Hepatocyte (in vitro differentiated cells): Measurements from ENCODE around the gene CBX6. TPM values are rescaled to one million over a fixed set of nuclear protein-coding genes. Genes with fewer than 3 reads are reported as not detected.

ENCODE experiments used
- DNase-seq: peaks from one replicate; pipeline ENCODE4 v3.0.0-alpha.2; 2016; ENCODE audit warnings: low spot score
- H2AFZ ChIP-seq: fragments of 200-600 bp; sonication (generic); 2 replicates; pipeline ENCODE4 v1.6.0; 2016; ENCODE audit warnings: antibody characterized with exemption, mild to moderate bottlenecking
- H3K27ac ChIP-seq: fragments of 200-600 bp; sonication (generic); 2 replicates; pipeline ENCODE4 v1.5.1; 2016; ENCODE audit warnings: mild to moderate bottlenecking
- H3K27me3 ChIP-seq: fragments of 200-600 bp; sonication (generic); 2 replicates; pipeline ENCODE4 v1.6.1; 2016
- H3K36me3 ChIP-seq: fragments of 200-600 bp; sonication (generic); replicated peaks from 2 replicates; pipeline ENCODE4 v1.5.1; 2016; ENCODE audit warnings: low read depth; ENCODE audit not compliant: insufficient read depth
- H3K4me1 ChIP-seq: fragments of 200-600 bp; sonication (generic); 2 replicates; pipeline ENCODE4 v1.5.1; 2016; ENCODE audit warnings: mild to moderate bottlenecking, moderate library complexity; ENCODE audit not compliant: insufficient read depth
- H3K4me2 ChIP-seq: fragments of 200-600 bp; sonication (generic); 2 replicates; pipeline ENCODE4 v1.6.0; 2016
- H3K4me3 ChIP-seq: fragments of 200-600 bp; sonication (generic); 2 replicates; pipeline ENCODE4 v1.5.1; 2016; ENCODE audit warnings: mild to moderate bottlenecking
- H3K79me2 ChIP-seq: fragments of 200-600 bp; sonication (generic); 2 replicates; pipeline ENCODE4 v1.6.0; 2017; ENCODE audit warnings: mild to moderate bottlenecking
- H3K9me2 ChIP-seq: fragments of 200-600 bp; sonication (generic); replicated peaks from 2 replicates; pipeline ENCODE4 v1.6.0; 2017; ENCODE audit warnings: mild to moderate bottlenecking; ENCODE audit not compliant: insufficient read depth
- H3K9me3 ChIP-seq: fragments of 200-600 bp; sonication (generic); 2 replicates; pipeline ENCODE4 v1.5.1; 2016; ENCODE audit warnings: low read depth, mild to moderate bottlenecking
- H4K20me1 ChIP-seq: fragments of 200-600 bp; sonication (generic); 2 replicates; pipeline ENCODE4 v1.6.0; 2016; ENCODE audit warnings: mild to moderate bottlenecking; ENCODE audit not compliant: insufficient read depth, poor library complexity, severe bottlenecking
- EZH2 ChIP-seq: fragments of 200-600 bp; sonication (generic); IDR thresholded peaks from 2 replicates; pipeline ENCODE4 v1.6.1; 2016; ENCODE audit warnings: antibody characterized with exemption, mild to moderate bottlenecking, borderline replicate concordance
- EZH2phosphoT487 ChIP-seq: fragments of 200-600 bp; sonication (generic); IDR thresholded peaks from one replicate; pipeline ENCODE4 v1.6.1; 2018; ENCODE audit warnings: antibody characterized with exemption, mild to moderate bottlenecking, low read depth, moderate library complexity; ENCODE audit not compliant: unreplicated experiment, severe bottlenecking
- WGBS: methylation state at CpG from one replicate; pipeline ENCODE4 v1.1.6; 2016; ENCODE audit warnings: low lambda C conversion rate; ENCODE audit errors: missing lambda C conversion rate; 5-methylcytosine and 5-hydroxymethylcytosine counted together
- polyA plus RNA-seq: library from polyadenylated mRNA; unstranded; fragments of >200 nt; fragmentation: Nextera tagmentation; extraction: Ambion mirVana; gene quantifications from 2 replicates; pipeline ENCODE4 v1.2.1, GENCODE V29; 2016
- total RNA-seq: library from RNA; depleted of rRNA; stranded (reverse); fragments of >200 nt; gene quantifications from 2 replicates; pipeline ENCODE4 v1.2.3, GENCODE V29; 2014
- TF ChIP-seq, protein P1 (sequence below): fragments of 200-600 bp; sonication (generic); IDR thresholded peaks from 2 replicates; pipeline ENCODE4 v1.5.1; 2016; ENCODE audit warnings: antibody characterized with exemption, mild to moderate bottlenecking; ENCODE audit not compliant: poor library complexity

CBX6 gene
- total and polyA plus RNA-seq, 2 experiments from 2014 or later = 42.9 to 45.4 TPM

GRCh38 chr22:38850941-38851849 lies 20.8 kb downstream of the CBX6 start:
- H3K9me3 ChIP-seq = no peaks in the 10 kb centered on the region
- H3K79me2 ChIP-seq = no peaks in the 10 kb centered on the region
- WGBS = 60% methylated on average over 15 of the region's 15 CpGs
- peak; percentile 72 for DNase-seq
- H3K9me2 ChIP-seq = no peaks in the 10 kb centered on the region
- H4K20me1 ChIP-seq = no peaks in the 10 kb centered on the region
- no peak overlapping the region for H3K4me3 ChIP-seq
- H3K4me2 ChIP-seq = no peak overlapping the region
- no peaks in the 10 kb centered on the region for H3K4me1 ChIP-seq
- H3K27me3 ChIP-seq = no peaks in the 10 kb centered on the region
- H3K36me3 ChIP-seq = no peaks in the 10 kb centered on the region
- no peak overlapping the region for H3K27ac ChIP-seq
- H2AFZ ChIP-seq = no peak overlapping the region
- TF ChIP-seq EZH2 (no peak), EZH2phosphoT487 (no peak)
- TF ChIP-seq, protein P1, sequence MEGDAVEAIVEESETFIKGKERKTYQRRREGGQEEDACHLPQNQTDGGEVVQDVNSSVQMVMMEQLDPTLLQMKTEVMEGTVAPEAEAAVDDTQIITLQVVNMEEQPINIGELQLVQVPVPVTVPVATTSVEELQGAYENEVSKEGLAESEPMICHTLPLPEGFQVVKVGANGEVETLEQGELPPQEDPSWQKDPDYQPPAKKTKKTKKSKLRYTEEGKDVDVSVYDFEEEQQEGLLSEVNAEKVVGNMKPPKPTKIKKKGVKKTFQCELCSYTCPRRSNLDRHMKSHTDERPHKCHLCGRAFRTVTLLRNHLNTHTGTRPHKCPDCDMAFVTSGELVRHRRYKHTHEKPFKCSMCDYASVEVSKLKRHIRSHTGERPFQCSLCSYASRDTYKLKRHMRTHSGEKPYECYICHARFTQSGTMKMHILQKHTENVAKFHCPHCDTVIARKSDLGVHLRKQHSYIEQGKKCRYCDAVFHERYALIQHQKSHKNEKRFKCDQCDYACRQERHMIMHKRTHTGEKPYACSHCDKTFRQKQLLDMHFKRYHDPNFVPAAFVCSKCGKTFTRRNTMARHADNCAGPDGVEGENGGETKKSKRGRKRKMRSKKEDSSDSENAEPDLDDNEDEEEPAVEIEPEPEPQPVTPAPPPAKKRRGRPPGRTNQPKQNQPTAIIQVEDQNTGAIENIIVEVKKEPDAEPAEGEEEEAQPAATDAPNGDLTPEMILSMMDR = no peak

DNA sequence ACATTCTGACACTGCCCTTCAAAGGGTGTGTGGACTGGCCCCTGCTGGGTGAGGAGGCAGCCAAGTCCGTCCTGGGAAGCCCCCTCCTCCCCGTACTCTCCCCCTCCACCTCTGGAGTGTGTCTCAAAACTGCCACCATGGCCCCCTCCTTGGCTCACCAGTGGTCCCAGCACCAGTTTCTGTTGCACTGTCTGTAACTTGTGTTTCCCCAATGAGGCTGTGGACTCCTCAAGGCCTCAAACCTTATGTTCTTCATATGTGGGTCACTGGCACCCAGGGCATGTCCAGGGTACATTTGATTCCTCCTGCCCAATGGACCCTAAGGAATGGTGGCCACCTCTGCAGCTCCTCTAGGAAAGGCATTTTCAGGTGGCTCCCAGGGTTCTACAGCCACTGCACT lies 21.6 kb downstream of the CBX6 start:
- no peaks in the 10 kb centered on the region for H3K9me2 ChIP-seq
- no peaks in the 10 kb centered on the region for H3K9me3 ChIP-seq
- H3K4me1 ChIP-seq = no peaks in the 10 kb centered on the region
- H3K27me3 ChIP-seq = no peaks in the 10 kb centered on the region
- TF ChIP-seq, protein P1 = no peak
- TF ChIP-seq EZH2 = no peak
- no peak for TF ChIP-seq EZH2phosphoT487
- no peak overlapping the region for H3K4me3 ChIP-seq
- no peak for DNase-seq
- no peaks in the 10 kb centered on the region for H4K20me1 ChIP-seq
- no peaks in the 10 kb centered on the region for H3K36me3 ChIP-seq
- no peaks in the 10 kb centered on the region for H3K79me2 ChIP-seq
- H2AFZ ChIP-seq = no peak overlapping the region
- no peak overlapping the region for H3K4me2 ChIP-seq
- 84% methylated on average over 2 of the region's 2 CpGs for whole genome bisulfite sequencing
- H3K27ac ChIP-seq = no peak overlapping the region

DNA sequence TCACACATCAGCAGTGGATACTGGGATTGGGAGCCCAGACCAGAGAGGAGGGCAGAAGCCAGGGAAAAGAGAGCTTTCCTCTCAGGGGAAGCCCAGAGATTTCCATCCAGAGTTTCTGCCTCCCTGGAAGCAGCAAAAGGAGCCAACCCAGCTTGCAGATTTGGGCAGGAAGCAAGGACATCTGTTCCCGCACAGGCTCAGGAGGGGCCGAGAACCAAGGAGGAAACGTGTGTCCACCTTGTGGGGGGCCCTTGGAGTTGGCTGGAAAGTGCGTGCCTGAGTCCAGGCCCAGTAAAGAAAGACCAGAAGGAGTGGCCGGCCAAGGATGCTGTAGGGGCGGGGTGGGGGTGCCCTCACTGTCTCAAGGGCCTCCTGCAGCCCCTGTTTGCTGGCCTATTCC lies 22.2 kb downstream of the CBX6 start:
- DNase-seq = no peak
- WGBS = 76% methylated on average over 6 of the region's 6 CpGs
- H3K79me2 ChIP-seq = no peaks in the 10 kb centered on the region

More for the DNA sequence above, 22.2 kb downstream of the CBX6 start:
- Histone ChIP-seq H4K20me1 (no peaks in the 10 kb centered on the region), H3K27ac (no peak overlapping the region), H3K4me1 (no peaks in the 10 kb centered on the region), H3K9me3 (no peaks in the 10 kb centered on the region), H3K9me2 (no peaks in the 10 kb centered on the region), H3K27me3 (peaks cover 5% of the 10 kb centered on the region), H2AFZ (no peak overlapping the region), H3K4me2 (no peak overlapping the region), H3K4me3 (no peak overlapping the region), H3K36me3 (no peaks in the 10 kb centered on the region)
- TF ChIP-seq EZH2 (no peak), EZH2phosphoT487 (no peak)
- TF ChIP-seq, protein P1 = no peak
